KBM-7 (cell line): ENCODE data around the gene CREB3L2.
"Not testable (repeated sequence)": the region's sequence is repeated elsewhere in the genome, so short reads cannot be mapped to it uniquely, and the experiment has no call there.

Experiments
- DNase-seq: peaks from one replicate; pipeline ENCODE4 v3.0.0-alpha.2; 2015
- in situ Hi-C: fragments of 300-500 bp; cut with MboI; formaldehyde crosslinking; loops from 2 replicates; pipeline ENCODE4 v1.14.3; 2020; ENCODE audit warnings: low sequenced_read_pairs, low pct_unique_long_range_greater_than_20kb, mixed read lengths

The CREB3L2 gene

DNA sequence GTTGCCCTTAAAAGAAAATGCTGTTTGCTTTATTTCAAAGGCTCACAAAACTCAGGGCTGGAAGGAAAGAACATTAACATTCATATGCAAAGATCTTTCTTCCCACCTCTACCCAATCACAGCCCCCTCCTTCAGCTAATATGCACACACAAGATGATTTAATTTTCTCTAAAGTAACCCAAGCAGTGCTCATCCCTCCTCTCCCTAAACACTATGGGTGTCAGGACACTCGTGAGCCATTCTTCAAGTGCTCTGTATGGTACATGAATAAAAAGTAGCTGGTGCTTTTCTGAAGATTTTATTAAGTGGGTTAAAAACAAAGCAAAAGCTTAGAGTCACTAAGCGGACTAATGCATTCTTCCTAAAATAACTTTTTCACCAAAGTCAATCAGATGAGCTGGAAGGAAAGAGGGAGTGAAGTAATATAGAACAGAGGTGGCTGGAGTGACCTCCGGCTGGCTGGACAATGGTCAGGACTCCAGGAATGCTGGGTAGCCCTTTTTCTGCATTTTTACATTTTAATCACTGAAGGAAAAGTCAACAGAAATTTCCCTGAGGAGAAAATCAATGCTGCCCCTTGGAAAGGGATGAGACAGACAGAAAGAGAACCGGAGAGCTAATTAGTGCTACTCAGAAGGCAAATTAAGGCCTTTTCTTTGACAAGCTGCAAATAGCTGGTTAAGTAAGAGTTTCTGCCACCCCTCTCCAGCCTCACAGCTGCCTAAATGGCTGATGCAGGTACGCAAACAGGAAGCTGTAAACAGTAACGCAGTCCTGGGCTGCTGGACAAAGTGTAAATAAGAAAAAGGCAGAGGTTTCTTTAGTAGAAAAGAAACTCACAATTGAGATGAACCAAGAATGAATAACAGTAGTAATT lies 161.7 kb downstream of the CREB3L2 start:
- in situ Hi-C loops = no loop called here
- no peak for DNase-seq

- DNase-seq = no peak
- in situ Hi-C loops = no loop called here
These were observed 163.1 kb downstream of the CREB3L2 start for GRCh38 chr7:137838706-137839315.

- in situ Hi-C loops = no loop called here
- no peak for DNase-seq
These were observed 165.3 kb downstream of the CREB3L2 start for GRCh38 chr7:137836541-137836940.

DNA sequence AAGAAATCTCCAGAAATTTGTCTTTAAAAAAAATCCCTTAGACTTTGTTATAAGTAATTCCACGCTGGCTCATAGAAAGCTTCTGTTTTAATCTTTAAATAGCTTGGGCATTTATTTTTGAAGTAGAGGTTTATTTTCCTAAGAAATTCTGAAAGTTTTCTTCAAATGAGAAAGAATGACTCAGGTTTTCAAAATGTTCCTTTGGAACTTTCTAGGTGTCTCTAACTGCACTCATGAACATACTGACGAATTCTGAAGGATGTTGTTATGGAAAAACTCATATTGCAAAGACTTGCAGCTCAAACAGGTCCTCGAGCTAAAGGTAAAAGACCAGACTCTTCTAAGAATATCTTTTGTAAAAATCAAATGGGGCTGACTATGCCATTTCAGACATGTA lies 165.8 kb downstream of the CREB3L2 start:
- DNase-seq = no peak
- in situ Hi-C loops = no loop called here

DNA sequence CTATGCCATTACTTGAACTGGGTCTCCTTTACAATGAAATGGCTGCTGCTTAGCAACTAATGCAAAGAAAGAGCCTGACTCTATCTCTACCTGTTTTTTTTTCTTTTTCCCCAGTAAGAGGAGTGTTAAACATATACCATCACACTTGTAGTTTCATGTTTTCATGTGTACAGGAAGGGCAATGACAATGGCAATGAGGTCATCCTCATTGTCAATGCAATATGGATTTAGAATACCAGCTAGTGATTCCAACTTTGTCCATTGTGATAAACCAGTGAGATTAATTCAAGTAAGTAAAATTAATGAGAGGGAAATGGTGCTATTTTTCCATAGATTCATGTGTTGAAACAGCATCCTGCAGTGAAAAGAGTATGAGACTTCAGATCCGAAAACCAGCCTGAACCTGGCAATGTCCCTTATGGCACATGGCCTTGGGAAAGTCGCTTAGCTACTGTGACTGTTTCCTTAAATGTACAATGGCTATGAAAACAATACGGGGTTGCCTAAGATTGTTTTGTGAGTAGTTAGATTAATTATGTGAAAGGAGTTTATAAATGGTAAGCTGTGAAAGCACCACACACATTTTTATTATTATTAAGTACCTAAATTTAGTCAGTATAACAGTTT lies 166.3 kb downstream of the CREB3L2 start:
- in situ Hi-C loops = no loop called here
- DNase-seq = no peak

- in situ Hi-C loops = no loop called here
- no peak for DNase-seq
These were observed 167.3 kb downstream of the CREB3L2 start for GRCh38 chr7:137834552-137834951.

- DNase-seq, in situ Hi-C loops: not testable (repeated sequence)
These were observed 168.9 kb downstream of the CREB3L2 start for GRCh38 chr7:137832990-137833389.

- no peak for DNase-seq
- in situ Hi-C loops = no loop called here
These were observed 169.5 kb downstream of the CREB3L2 start for GRCh38 chr7:137832382-137832781.

DNA sequence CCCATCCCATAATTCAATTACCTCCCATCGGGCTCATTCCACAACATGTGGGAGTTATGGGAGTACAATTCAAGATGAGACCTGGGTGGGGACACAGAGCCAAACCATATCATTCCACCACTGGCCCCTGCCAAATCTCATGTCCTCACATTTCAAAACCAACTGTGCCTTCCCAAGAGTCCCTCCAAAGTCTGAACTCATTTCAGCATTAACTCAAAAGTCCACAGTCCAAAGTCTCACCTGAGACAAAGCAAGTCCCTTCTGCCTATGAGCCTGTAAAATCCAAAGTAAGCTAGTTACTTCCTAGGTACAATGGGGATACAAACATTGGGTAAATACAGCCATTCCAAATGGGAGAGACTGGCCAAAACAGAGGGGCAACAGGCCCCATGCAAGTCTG lies 170.3 kb downstream of the CREB3L2 start:
- DNase-seq, in situ Hi-C loops: not testable (repeated sequence)

DNA sequence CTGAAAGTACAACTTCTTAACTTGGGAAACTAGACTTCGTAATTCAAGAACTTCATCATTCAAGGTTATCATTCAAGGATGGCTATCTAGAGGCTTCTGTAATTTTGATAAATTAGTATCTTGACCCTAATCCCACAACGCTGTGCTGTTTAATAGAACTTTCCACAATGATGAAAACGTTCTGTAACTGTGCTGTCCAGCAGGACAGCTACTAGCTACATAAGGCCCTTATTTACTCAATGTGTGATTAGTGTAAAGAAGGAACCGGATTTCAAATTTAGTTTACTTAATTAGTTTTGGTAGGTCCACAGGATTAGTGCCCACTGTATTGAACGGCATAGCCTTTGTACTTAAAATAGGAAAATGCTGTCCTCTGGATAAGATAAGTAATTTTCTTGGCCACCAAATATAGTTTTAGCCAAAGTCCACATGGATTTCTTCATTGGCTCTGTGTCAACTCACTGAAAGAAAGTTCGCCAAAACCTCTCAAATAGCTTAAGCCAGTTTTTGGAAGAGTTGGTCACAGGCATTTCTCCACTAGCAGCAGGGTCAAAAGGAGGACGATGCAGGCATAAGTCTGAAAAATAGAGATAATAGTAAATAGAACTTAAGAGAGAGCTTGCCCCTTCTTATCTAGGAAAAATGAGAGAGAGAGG lies 172.4 kb downstream of the CREB3L2 start:
- DNase-seq = no peak
- in situ Hi-C loops = no loop called here

DNA sequence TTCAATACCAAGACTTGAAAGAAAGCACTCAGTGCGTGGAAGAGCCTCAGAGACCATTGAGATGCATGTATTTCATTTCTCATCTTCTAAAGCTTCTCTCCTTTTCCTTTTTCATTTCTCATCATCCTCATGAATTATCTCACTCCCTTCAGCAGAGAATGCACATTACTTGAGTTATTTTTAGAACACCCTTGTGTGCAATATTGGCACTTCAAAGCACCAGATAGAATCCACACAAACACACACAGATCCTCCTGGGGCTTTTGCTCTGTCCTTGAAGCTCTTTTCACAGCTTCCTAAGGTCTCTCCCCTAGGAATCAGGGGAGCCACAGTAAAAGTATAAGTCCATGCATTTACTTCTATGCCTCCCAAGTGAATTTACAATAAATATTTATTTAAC lies 173.4 kb downstream of the CREB3L2 start:
- DNase-seq = no peak
- in situ Hi-C loops = no loop called here

DNA sequence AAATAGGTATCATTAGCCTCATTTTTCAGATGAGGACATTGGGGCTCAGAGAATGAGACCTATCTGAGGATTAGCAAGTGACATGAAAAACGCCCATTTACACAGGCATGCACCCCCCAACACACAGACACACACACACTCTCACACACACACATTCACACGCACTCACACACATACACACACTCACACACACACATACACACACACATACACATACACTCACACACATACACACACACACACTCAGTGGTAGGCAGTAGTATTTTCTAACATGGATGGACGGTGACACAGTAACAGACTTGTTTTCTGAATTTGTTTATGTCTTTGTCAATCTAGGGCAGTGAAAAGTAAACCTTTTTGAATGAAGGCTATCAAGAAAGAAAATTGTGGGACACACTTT lies 176.4 kb downstream of the CREB3L2 start:
- DNase-seq = no peak
- in situ Hi-C loops = no loop called here
